ENCODE data around the gene ZNF106. TPM values are rescaled to one million over a fixed set of nuclear protein-coding genes. Genes with fewer than 3 reads are reported as not detected.

ZNF106 gene
- total RNA-seq, 1 donor from 2014 or later = 69.6 TPM

DNA sequence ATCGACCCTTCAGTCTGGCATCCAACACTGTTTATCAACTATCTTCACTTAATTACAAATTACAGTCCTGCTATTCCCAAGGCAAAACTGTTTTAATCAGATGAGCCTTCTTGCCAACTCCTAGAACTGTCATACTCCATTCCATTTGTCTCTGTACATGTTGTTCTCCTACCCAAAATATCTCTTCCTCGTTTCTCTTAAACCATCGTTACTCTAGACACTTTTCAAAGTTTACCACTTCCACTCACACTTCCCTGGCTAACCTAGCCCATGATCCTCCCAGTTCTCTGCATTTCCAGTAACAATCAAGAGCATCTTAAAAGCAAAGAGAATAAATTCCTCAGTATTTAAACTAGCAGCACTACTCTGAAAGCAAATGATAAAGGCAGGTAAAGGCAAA is 19.9 kb downstream of the ZNF106 start:
- no peaks in the 10 kb centered on the region for H3K27me3 ChIP-seq (ENCODE audit: insufficient read depth, low read length)
- no peak overlapping the region for H3K27ac ChIP-seq (ENCODE audit: low read depth, low read length)
- no peak overlapping the region for H3K9ac ChIP-seq (ENCODE audit: low read length)
- no peak overlapping the region for H3K4me3 Mint-ChIP-seq (ENCODE audit: unreplicated experiment)
- H3K36me3 ChIP-seq (ENCODE audit: insufficient read depth, low read length) = no peaks in the 10 kb centered on the region
- H2AFZ ChIP-seq (ENCODE audit: low read depth, low read length) = no peak overlapping the region
- FAIRE-seq (no peak), DNase-seq (ENCODE audit: low read depth) (no peak)
- no peak overlapping the region for H3K4me2 ChIP-seq (ENCODE audit: low read length)
- H3K4me3 ChIP-seq (ENCODE audit: insufficient read depth, low read depth, low read length) = no peak overlapping the region
- TF ChIP-seq EZH2 (IDR thresholded peaks at IDR 0.05; ENCODE audit: insufficient read depth, low read length) (no peak), CTCF (IDR thresholded peaks at IDR 0.05; ENCODE audit: insufficient read depth, low read depth, low read length) (no peak)
- no peaks in the 10 kb centered on the region for H3K4me1 ChIP-seq (ENCODE audit: insufficient read depth, low read length)
- H3K36me3 Mint-ChIP-seq (ENCODE audit: low read depth, unreplicated experiment) = peaks cover 3% of the 10 kb centered on the region
- H3K9me3 Mint-ChIP-seq (ENCODE audit: unreplicated experiment) = no peaks in the 10 kb centered on the region
- H3K9me3 ChIP-seq (ENCODE audit: insufficient read depth, low read depth, low read length) = no peaks in the 10 kb centered on the region
- no peaks in the 10 kb centered on the region for H3K4me1 Mint-ChIP-seq (ENCODE audit: low read depth, unreplicated experiment)
- H4K20me1 ChIP-seq (ENCODE audit: insufficient read depth, low read length) = peaks cover 28% of the 10 kb centered on the region
- H3K79me2 ChIP-seq (ENCODE audit: insufficient read depth, low read length) = peaks cover 27% of the 10 kb centered on the region
- H3K27ac Mint-ChIP-seq (ENCODE audit: unreplicated experiment) = no peak overlapping the region
- no peaks in the 10 kb centered on the region for H3K27me3 Mint-ChIP-seq (ENCODE audit: low read depth, unreplicated experiment)

DNA sequence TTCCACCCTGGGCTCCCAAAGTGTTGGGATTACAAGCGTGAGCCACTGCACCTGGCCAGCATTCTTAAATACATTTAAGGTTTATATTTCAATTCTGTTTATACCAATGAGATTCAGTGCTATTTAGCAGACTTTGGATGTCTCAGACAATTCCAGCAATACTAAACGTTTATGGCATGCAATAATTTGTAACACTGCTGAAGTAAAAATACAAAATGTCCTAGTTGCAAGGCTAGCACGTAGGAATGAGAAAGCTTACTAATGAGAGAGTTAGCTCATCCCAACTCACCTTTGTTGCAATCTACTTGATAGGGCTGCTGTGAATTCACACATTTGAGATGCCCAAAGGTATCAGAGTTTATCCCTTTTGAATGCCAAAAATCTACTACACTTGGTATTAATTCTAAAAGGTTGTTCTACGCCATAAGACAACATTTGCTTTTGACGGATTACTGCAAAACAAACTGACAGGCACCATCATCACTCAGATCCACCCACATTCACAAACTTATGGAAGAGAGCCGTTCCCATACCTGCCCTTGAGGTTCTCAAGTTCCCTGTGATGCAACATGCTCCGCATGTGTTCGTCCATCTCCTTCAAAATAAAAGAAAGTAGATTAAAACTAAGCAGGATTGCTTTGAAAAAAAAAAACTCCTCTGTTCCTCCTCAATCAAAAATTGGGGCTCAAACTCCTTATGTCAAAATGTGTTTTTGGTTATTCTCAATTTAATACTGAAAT is 25.3 kb downstream of the ZNF106 start:
- FAIRE-seq = no peak
- H3K4me3 ChIP-seq (ENCODE audit: insufficient read depth, low read depth, low read length) = no peak overlapping the region

More for the DNA sequence above, 25.3 kb downstream of the ZNF106 start:
- no peaks in the 10 kb centered on the region for H3K27me3 Mint-ChIP-seq (ENCODE audit: low read depth, unreplicated experiment)
- Histone ChIP-seq H3K4me2 (ENCODE audit: low read length) (no peak overlapping the region), H3K27me3 (ENCODE audit: insufficient read depth, low read length) (no peaks in the 10 kb centered on the region), H3K79me2 (ENCODE audit: insufficient read depth, low read length) (peaks cover 9% of the 10 kb centered on the region), H3K9ac (ENCODE audit: low read length) (no peak overlapping the region), H3K4me1 (ENCODE audit: insufficient read depth, low read length) (no peaks in the 10 kb centered on the region), H3K27ac (ENCODE audit: low read depth, low read length) (no peak overlapping the region), H3K9me3 (ENCODE audit: insufficient read depth, low read depth, low read length) (no peaks in the 10 kb centered on the region), H4K20me1 (ENCODE audit: insufficient read depth, low read length) (peaks cover 4% of the 10 kb centered on the region), H3K36me3 (ENCODE audit: insufficient read depth, low read length) (peaks cover 9% of the 10 kb centered on the region), H2AFZ (ENCODE audit: low read depth, low read length) (no peak overlapping the region)
- no peak overlapping the region for H3K27ac Mint-ChIP-seq (ENCODE audit: unreplicated experiment)
- no peak overlapping the region for H3K4me3 Mint-ChIP-seq (ENCODE audit: unreplicated experiment)
- TF ChIP-seq CTCF (IDR thresholded peaks at IDR 0.05; ENCODE audit: insufficient read depth, low read depth, low read length) (no peak), EZH2 (IDR thresholded peaks at IDR 0.05; ENCODE audit: insufficient read depth, low read length) (no peak)
- DNase-seq (ENCODE audit: low read depth) = no peak
- H3K36me3 Mint-ChIP-seq (ENCODE audit: low read depth, unreplicated experiment) = peaks cover 4% of the 10 kb centered on the region
- H3K9me3 Mint-ChIP-seq (ENCODE audit: unreplicated experiment) = no peaks in the 10 kb centered on the region
- H3K4me1 Mint-ChIP-seq (ENCODE audit: low read depth, unreplicated experiment) = no peaks in the 10 kb centered on the region
